ENCODE results near the gene MPV17L2. TPM values are rescaled to one million over a fixed set of nuclear protein-coding genes. Genes with fewer than 3 reads are reported as not detected.
"Not testable (repeated sequence)": the region's sequence is repeated elsewhere in the genome, so short reads cannot be mapped to it uniquely, and the experiment has no call there.

MPV17L2 gene
- total RNA-seq, 3 donors from 2014 or later: 33.9 to 39.7 (median 35.7) TPM

DNA sequence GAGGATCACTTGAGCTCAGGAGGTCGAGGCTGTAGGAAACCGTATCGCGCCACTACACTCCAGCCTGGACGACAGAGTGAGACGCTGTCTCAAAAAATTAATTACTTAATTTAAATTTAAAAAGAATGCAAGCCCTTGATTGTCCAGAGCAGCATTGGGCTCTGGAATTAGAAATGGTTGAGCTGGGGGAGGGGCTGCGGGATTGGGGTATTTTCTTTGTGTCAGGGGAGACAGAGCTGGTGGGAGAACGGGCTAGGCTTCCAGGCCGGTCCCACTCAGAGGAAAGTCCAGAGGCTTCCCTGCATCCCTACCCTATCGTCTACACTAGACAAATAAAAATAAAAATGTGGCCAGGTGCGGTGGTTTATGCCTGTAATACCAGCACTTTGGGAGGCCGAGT is 13.0 kb downstream of the MPV17L2 start:
- no peak for DNase-seq
- H3K9me3 Mint-ChIP-seq: no peaks in the 10 kb centered on the region
- H3K4me1 Mint-ChIP-seq (ENCODE audit: low read depth): peaks cover 23% of the 10 kb centered on the region
- H3K27me3 Mint-ChIP-seq (ENCODE audit: low read depth): peaks cover 11% of the 10 kb centered on the region
- ATAC-seq: no peak
- H3K4me3 Mint-ChIP-seq: no peak overlapping the region
- no peaks in the 10 kb centered on the region for H3K36me3 Mint-ChIP-seq (ENCODE audit: insufficient read depth)

DNA sequence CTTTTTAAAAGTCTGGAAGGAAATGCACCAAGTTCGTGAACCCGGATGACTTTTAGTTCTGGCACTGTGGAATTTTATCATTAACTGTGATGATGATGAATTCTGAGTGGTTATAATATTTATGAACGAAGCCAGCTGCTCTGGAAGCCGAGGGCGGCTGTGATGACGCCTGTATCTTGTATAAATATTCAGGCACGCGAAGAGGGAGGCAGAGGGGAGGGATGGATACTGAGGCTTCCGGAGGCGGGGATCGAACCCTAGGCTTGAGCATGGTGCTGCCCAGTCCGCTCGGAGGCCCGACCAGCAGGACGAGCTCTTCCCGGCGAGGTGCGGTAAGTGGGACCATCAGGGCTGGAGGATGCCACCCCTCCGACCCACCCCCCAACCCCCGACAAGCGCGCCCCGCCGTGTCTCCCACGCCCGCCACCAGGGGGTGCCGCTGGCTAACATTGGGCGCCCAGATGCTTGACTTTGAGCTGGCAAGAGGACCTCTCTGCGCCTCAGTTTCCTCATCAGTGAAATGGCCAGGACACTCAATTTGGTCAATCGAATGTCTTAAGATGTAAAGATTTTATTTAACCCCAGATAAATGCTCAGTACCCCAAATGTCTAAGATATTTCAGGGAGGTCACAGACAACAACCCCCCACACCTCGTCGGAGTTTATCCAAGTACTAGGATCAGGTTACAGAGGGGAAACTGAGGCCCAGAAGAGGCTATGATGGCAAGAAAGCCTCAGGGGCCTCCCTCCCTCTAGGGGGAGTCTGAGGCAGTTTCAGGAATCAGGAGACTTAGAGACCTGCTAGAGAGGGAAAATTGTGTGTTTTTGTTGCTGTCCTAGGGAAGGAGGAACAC is 15.3 kb downstream of the MPV17L2 start:
- DNase-seq (peak; percentile 53), ATAC-seq (no peak)
- H3K9me3 Mint-ChIP-seq: no peaks in the 10 kb centered on the region
- H3K27me3 Mint-ChIP-seq (ENCODE audit: low read depth): peaks cover 17% of the 10 kb centered on the region
- no peak overlapping the region for H3K4me3 Mint-ChIP-seq
- no peaks in the 10 kb centered on the region for H3K36me3 Mint-ChIP-seq (ENCODE audit: insufficient read depth)
- peaks cover 10% of the 10 kb centered on the region for H3K4me1 Mint-ChIP-seq (ENCODE audit: low read depth)

GRCh38 chr19:18209912-18210311 is 16.9 kb downstream of the MPV17L2 start:
- peaks cover 19% of the 10 kb centered on the region for H3K27me3 Mint-ChIP-seq (ENCODE audit: low read depth)
- not testable (repeated sequence) for H3K4me3 Mint-ChIP-seq; DNase-seq; H3K9me3 Mint-ChIP-seq; H3K4me1 Mint-ChIP-seq (ENCODE audit: low read depth); H3K36me3 Mint-ChIP-seq (ENCODE audit: insufficient read depth); ATAC-seq

- DNase-seq (no peak), ATAC-seq (no peak)
- H3K36me3 Mint-ChIP-seq (ENCODE audit: insufficient read depth): no peaks in the 10 kb centered on the region
- H3K4me1 Mint-ChIP-seq (ENCODE audit: low read depth): peaks cover 4% of the 10 kb centered on the region
- H3K4me3 Mint-ChIP-seq: no peak overlapping the region
- peaks cover 19% of the 10 kb centered on the region for H3K27me3 Mint-ChIP-seq (ENCODE audit: low read depth)
- H3K9me3 Mint-ChIP-seq: no peaks in the 10 kb centered on the region
Measured at GRCh38 chr19:18211683-18212082, 18.7 kb downstream of the MPV17L2 start.

DNA sequence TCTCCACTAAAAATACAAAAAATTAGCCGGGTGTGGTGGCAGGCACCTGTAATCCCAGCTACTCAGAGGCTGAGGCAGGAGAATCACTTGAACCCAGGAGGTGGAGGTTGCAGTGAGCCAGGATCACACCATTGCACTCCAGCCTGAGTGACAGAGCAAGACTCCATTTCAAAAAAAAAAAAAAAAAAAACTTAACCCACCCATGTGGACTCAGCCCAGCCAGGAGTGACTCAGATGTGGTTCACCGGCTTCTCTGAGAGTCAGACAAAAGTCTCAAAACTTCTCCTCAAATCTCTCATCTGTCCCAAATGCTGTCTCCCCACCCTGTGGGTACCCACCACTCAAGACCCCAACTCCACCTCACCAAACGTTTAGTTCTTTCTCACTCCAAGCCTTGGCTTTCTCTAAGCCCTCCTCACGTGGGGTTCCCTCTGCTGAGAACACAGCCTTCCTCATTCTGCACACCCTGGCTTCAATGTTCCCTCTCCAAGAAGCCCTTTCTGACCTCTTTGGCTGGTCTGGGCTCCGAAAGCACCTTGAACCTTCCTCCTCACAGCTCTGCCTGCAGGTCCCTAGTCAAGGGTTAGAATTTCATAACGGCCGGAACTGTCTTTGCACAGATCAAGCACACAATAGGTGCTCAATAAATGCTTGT is 21.9 kb downstream of the MPV17L2 start:
- Mint-ChIP-seq H3K9me3 (no peaks in the 10 kb centered on the region), H3K27me3 (ENCODE audit: low read depth) (peaks cover 18% of the 10 kb centered on the region), H3K36me3 (ENCODE audit: insufficient read depth) (no peaks in the 10 kb centered on the region), H3K4me3 (no peak overlapping the region), H3K4me1 (ENCODE audit: low read depth) (peaks cover 3% of the 10 kb centered on the region)
- DNase-seq (no peak), ATAC-seq (peak; percentile 50 to 60)

DNA sequence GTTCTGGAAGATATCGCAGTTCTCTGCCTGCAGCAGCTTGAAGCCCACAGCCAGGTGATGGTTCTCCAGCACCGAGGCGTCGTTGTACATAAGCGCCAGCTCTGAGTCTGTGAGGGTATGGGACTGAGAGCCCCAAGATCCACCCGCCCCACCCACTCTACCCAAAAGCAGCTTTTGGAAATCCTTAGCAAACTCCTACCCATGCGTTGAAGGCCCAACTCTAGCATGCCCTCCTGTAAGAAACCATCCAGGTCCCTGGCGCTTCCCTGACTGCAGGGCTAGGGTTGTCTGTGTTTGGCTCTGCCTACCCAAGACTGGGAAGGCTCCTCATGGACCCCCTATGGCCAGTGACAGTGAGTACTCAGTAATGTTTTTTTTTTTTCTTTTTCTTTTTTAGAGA is 23.8 kb downstream of the MPV17L2 start:
- peaks cover 20% of the 10 kb centered on the region for H3K27me3 Mint-ChIP-seq (ENCODE audit: low read depth)
- H3K4me3 Mint-ChIP-seq: no peak overlapping the region
- DNase-seq (no peak), ATAC-seq (no peak)
- no peaks in the 10 kb centered on the region for H3K36me3 Mint-ChIP-seq (ENCODE audit: insufficient read depth)
- H3K9me3 Mint-ChIP-seq: no peaks in the 10 kb centered on the region
- peaks cover 5% of the 10 kb centered on the region for H3K4me1 Mint-ChIP-seq (ENCODE audit: low read depth)

DNA sequence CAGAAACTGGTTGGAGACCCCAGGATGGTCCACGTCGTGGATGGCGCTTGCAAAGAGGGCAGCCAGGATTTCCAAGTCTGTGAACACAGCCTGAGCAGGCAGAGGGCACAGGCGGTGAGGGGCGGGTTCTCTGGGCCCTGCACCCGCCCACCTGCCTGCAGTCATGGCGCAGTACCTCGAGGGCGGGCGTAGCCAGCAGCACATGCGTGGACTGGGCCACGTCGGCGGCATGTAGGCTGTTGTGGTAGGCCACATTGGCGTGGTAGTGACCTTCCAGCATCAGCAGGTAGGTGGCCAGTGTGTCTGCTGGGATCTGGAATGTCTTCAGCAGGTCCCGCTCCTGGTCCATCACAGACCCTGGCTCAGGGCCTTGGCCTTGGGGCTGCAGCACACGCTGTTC is 25.1 kb downstream of the MPV17L2 start:
- DNase-seq (no peak), ATAC-seq (no peak)
- no peak overlapping the region for H3K4me3 Mint-ChIP-seq
- no peaks in the 10 kb centered on the region for H3K36me3 Mint-ChIP-seq (ENCODE audit: insufficient read depth)
- H3K9me3 Mint-ChIP-seq: no peaks in the 10 kb centered on the region
- H3K27me3 Mint-ChIP-seq (ENCODE audit: low read depth): peaks cover 27% of the 10 kb centered on the region
- H3K4me1 Mint-ChIP-seq (ENCODE audit: low read depth): peaks cover 5% of the 10 kb centered on the region

DNA sequence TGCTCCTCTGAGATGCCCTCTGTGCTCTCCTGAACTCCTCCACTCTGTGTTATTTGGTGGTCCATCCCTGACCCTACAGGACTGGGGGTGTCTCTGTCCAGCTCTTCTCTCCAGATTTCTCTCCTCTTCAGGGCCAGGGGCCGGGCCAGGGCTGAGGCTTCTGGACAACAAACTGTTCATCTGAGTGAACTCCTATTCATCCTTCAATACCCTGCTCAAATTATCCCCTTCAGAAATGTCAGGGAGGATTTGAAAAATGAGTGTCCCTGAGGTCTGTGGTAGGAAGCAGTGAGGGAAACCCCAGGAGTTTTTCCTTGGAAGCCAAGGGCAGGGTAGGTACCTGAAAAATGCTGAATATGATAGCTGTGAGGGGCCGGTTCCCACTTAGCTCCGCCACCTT is 25.6 kb downstream of the MPV17L2 start:
- H3K27me3 Mint-ChIP-seq (ENCODE audit: low read depth): peaks cover 30% of the 10 kb centered on the region
- ATAC-seq (no peak), DNase-seq (no peak)
- H3K4me1 Mint-ChIP-seq (ENCODE audit: low read depth): peaks cover 5% of the 10 kb centered on the region
- no peaks in the 10 kb centered on the region for H3K36me3 Mint-ChIP-seq (ENCODE audit: insufficient read depth)
- no peaks in the 10 kb centered on the region for H3K9me3 Mint-ChIP-seq
- no peak overlapping the region for H3K4me3 Mint-ChIP-seq

- H3K27me3 Mint-ChIP-seq (ENCODE audit: low read depth): peaks cover 40% of the 10 kb centered on the region
- DNase-seq (no peak), ATAC-seq (no peak)
- no peak overlapping the region for H3K4me3 Mint-ChIP-seq
- no peaks in the 10 kb centered on the region for H3K36me3 Mint-ChIP-seq (ENCODE audit: insufficient read depth)
- no peaks in the 10 kb centered on the region for H3K9me3 Mint-ChIP-seq
- H3K4me1 Mint-ChIP-seq (ENCODE audit: low read depth): peaks cover 11% of the 10 kb centered on the region
Measured at GRCh38 chr19:18219911-18220631, 27.1 kb downstream of the MPV17L2 start.

DNA sequence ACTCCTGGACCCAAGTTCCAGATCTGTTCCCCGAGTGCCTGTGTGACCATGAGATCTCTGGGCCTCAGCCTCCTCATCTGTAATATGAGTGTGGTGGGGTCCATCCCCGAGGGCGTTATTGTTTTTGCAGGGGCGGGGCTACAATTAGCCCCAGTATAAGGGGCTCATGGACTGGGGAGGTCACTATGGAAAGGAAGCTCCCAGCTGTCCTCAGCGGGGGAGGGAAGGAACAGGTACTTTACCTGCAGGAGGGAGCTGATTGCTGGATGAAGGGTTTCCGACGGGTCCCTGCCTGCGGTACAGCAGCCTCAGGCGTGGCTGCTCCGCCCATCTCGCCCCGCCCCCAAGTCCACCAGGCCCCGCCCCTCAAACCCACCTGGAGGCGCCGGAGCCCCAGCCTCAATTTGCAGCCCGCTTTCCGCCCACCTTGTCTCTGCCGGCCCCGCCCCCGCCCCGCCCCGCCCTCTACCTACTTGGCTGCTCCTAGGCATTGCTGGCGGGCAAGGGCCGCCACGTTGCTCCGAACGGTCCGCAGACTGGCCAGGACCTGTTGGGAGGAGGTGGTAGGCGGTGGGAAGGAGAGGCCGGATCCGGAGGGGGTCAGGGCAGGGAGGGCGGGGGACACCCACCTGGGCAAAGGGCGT is 27.7 kb downstream of the MPV17L2 start:
- no peaks in the 10 kb centered on the region for H3K9me3 Mint-ChIP-seq

DNA sequence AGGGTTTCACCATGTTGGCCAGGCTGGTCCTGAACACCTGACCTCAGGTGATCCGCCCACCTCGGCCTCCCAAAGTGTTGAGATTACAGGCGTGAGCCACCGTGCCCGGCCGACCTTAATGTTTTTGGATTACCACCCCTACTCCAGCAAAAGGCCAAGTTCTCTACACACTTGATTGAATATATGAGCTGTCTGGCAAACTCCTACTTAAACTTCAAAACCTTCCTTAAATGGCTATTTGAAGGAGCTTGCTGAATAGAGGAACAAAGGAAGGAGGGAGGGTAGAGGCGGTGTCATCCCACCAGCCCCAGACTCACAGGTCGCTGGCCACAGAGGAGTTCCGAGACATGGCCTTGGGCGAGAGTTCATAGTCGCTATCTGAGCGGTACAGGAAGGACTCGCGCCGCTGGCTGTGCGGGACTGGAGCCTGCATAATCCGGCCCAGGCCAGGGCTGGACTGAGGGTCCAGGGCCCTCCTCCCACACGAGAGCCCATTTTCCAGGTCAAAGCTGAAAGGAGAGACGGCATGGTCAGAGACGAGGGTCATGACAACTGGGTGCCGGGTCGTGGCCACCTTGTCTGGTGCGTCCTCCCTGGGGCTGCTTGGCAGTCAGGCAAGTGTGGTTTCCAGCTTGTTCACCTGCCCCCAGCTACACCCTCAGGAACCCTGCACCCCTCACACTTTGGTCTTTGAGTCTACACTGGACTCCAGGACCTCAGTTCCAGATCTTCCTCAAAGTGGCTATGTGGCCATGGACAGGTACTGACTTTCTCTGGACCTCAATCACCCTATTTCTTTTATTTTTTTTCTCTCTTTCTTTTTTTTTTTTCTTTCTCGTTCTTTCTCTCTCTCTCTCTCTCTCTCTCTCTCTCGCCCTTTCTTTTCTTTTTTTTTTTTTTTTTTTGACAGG is 29.1 kb downstream of the MPV17L2 start:
- no peaks in the 10 kb centered on the region for H3K9me3 Mint-ChIP-seq
- ATAC-seq (no peak), DNase-seq (no peak)
- peaks cover 24% of the 10 kb centered on the region for H3K4me1 Mint-ChIP-seq (ENCODE audit: low read depth)
- H3K27me3 Mint-ChIP-seq (ENCODE audit: low read depth): peaks cover 56% of the 10 kb centered on the region
- H3K4me3 Mint-ChIP-seq: no peak overlapping the region
- H3K36me3 Mint-ChIP-seq (ENCODE audit: insufficient read depth): no peaks in the 10 kb centered on the region

More for the DNA sequence above, 27.7 kb downstream of the MPV17L2 start:
- Mint-ChIP-seq H3K4me3 (no peak overlapping the region), H3K36me3 (ENCODE audit: insufficient read depth) (no peaks in the 10 kb centered on the region), H3K27me3 (ENCODE audit: low read depth) (peaks cover 47% of the 10 kb centered on the region), H3K4me1 (ENCODE audit: low read depth) (peaks cover 16% of the 10 kb centered on the region)
- ATAC-seq (no peak), DNase-seq (no peak)

DNA sequence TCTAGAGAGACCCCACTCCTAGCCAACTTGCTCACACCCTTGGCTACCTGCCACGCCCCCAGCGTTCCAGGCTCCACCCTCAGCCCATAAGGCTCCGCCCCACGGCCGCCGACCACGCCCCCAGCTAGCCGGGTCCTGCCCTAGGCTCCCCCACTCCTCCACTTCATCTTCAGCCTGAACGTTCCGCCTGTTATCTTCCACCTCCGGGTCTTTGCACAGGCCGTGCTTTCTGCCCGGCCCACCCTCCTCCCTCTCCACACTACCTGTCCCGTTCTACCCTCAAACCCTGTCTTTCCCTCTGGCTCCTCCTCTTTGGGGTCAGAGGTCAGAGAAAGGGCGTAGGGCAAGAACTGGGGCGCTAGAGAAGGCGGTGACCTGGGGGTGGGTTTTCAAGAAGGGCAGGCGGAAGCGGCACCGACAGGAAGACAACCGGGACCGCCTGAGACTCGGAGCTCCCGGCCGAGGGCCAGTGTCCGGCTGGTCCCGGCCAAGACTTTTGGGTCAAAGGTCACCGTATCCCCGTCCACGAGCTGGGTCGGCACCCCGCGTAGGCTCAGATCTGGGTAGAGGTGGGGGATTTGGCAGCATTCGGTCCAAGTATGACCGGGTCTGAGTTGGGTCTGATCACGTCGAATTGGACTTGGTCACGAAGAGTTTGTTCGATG is 31.0 kb downstream of the MPV17L2 start:
- Mint-ChIP-seq H3K4me1 (ENCODE audit: low read depth) (peaks cover 25% of the 10 kb centered on the region), H3K27me3 (ENCODE audit: low read depth) (peaks cover 66% of the 10 kb centered on the region), H3K4me3 (peak overlapping the region; percentile 81), H3K36me3 (ENCODE audit: insufficient read depth) (no peaks in the 10 kb centered on the region), H3K9me3 (no peaks in the 10 kb centered on the region)
- DNase-seq (no peak), ATAC-seq (peak; percentile 11 to 15)
